ENCODE data around the gene MTHFSD. TPM values are rescaled to one million over a fixed set of nuclear protein-coding genes. Genes with fewer than 3 reads are reported as not detected.

MTHFSD gene
- total RNA-seq, 1 experiment from 2014 or later: 18.8 TPM

DNA sequence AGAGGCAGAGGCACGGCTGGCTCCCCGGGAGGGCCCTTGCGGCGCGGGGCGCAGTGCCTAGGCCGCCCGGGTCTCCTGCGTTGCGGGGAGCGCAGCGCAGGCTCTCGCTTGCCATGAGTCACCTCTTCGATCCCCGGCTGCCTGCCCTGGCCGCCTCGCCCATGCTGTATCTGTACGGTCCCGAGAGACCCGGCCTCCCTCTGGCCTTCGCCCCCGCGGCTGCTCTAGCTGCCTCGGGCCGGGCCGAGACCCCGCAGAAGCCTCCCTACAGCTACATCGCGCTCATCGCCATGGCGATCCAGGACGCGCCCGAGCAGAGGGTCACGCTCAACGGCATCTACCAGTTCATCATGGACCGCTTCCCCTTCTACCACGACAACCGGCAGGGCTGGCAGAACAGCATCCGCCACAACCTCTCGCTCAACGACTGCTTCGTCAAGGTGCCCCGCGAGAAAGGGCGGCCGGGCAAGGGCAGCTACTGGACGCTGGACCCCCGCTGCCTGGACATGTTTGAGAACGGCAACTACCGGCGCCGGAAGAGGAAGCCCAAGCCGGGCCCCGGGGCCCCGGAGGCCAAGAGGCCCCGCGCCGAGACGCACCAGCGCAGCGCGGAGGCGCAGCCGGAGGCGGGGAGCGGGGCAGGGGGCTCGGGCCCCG lies 23.7 kb upstream of the MTHFSD start:
- no peaks in the 10 kb centered on the region for H3K36me3 ChIP-seq (ENCODE audit: insufficient read depth, low read length)
- no peaks in the 10 kb centered on the region for H3K4me1 ChIP-seq (ENCODE audit: low read length)
- no peak overlapping the region for H3K4me3 ChIP-seq (ENCODE audit: low read length)
- H3K79me2 ChIP-seq (ENCODE audit: low read length): no peaks in the 10 kb centered on the region
- no peaks in the 10 kb centered on the region for H4K20me1 ChIP-seq (ENCODE audit: insufficient read depth, low read depth, low read length)
- no peaks in the 10 kb centered on the region for H3K9me2 ChIP-seq (replicated peaks; ENCODE audit: insufficient read depth, low read length)
- H3K9me3 ChIP-seq (ENCODE audit: low read length): no peaks in the 10 kb centered on the region
- no peak overlapping the region for H3K9ac ChIP-seq (ENCODE audit: low read length)
- no peak overlapping the region for H2AFZ ChIP-seq (ENCODE audit: low read length)
- no peak overlapping the region for H3K27ac ChIP-seq (ENCODE audit: low read length)
- no peak for DNase-seq
- no peaks in the 10 kb centered on the region for H3K27me3 ChIP-seq (ENCODE audit: low read length)
- no peak overlapping the region for H3K4me2 ChIP-seq (ENCODE audit: low read depth, low read length, poor library complexity, severe bottlenecking)

DNA sequence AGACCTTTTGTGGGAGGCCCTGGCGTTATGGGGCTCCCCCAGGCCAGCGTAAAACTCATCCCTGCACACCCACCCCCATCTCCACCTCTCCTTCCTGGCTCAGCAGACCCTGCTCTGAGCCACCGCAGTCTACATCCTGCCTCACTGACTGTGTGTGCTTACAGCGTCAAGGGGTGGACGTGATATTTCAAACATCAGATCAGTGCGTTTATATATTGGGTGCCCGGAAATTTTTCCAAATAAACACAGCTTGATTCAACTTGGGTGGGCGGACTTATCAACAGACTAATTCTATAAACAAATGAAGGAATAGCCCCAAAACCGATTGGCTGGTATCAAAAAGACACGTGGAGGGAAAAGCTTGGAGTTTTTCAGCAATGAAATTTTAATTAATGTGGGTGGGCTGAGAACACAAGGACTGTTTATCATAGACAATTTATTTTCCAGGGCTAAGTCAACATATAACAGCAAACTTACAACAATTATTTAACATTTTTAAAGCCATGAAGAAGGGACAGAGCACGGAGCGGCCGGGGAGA lies 23.1 kb upstream of the MTHFSD start, which contains the start of gene FOXL1:
Gene FOXL1, plus strand, starts transcription at position 489 of the 539 bp plus-strand sequence. CDS start 175 bp downstream, outside the sequence.
- H3K4me1 ChIP-seq (ENCODE audit: low read length): no peaks in the 10 kb centered on the region
- DNase-seq: no peak
- no peaks in the 10 kb centered on the region for H3K27me3 ChIP-seq (ENCODE audit: low read length)
- no peak within 1 kb of the TSS for H3K4me3 ChIP-seq (ENCODE audit: low read length)
- H3K4me2 ChIP-seq (ENCODE audit: low read depth, low read length, poor library complexity, severe bottlenecking): no peak within 1 kb of the TSS
- H3K9ac ChIP-seq (ENCODE audit: low read length): no peak within 1 kb of the TSS
- no peaks in the 10 kb centered on the region for H3K9me2 ChIP-seq (replicated peaks; ENCODE audit: insufficient read depth, low read length)
- no peaks in the 10 kb centered on the region for H3K36me3 ChIP-seq (ENCODE audit: insufficient read depth, low read length)
- H2AFZ ChIP-seq (ENCODE audit: low read length): no peak within 1 kb of the TSS
- no peak within 1 kb of the TSS for H3K27ac ChIP-seq (ENCODE audit: low read length)
- H3K9me3 ChIP-seq (ENCODE audit: low read length): no peaks in the 10 kb centered on the region
- no peaks in the 10 kb centered on the region for H3K79me2 ChIP-seq (ENCODE audit: low read length)
- no peaks in the 10 kb centered on the region for H4K20me1 ChIP-seq (ENCODE audit: insufficient read depth, low read depth, low read length)

DNA sequence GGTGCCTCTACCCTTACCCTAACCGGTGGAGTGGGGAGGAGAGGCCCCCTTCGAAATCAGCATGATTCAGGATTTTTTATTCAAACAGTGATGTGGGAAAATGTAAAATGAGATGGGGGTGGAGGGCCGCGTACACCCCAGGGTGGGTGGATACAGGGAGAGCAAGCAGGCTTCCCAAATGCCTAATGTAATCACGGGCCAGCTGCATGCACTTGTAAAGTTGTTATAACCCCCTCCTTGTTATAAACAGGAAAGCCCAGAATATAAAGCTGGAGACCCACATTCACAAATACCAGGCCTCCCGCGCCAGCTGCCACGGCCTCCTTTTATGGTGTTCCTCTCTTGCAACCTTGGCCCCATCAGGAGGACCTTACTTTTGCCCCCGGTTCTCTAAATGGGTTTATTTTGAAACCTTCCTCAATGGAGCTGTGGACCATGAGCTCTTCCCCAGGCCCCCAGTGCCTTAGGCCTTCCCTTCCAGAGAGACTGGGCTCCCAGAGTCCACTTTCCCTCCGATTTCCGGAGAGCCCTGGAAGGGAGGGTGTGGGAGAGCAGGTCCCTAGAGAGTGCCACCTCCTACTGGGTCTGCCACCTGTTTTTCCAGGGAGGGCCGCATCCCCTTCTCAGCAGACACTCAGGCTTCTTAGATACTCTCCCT lies 22.4 kb upstream of the MTHFSD start:
- Histone ChIP-seq H3K27ac (ENCODE audit: low read length) (no peak overlapping the region), H3K9me3 (ENCODE audit: low read length) (no peaks in the 10 kb centered on the region), H3K4me3 (ENCODE audit: low read length) (no peak overlapping the region), H3K4me1 (ENCODE audit: low read length) (no peaks in the 10 kb centered on the region), H3K36me3 (ENCODE audit: insufficient read depth, low read length) (no peaks in the 10 kb centered on the region), H4K20me1 (ENCODE audit: insufficient read depth, low read depth, low read length) (no peaks in the 10 kb centered on the region), H3K4me2 (ENCODE audit: low read depth, low read length, poor library complexity, severe bottlenecking) (no peak overlapping the region), H3K79me2 (ENCODE audit: low read length) (no peaks in the 10 kb centered on the region), H3K27me3 (ENCODE audit: low read length) (no peaks in the 10 kb centered on the region), H2AFZ (ENCODE audit: low read length) (no peak overlapping the region), H3K9me2 (replicated peaks; ENCODE audit: insufficient read depth, low read length) (no peaks in the 10 kb centered on the region), H3K9ac (ENCODE audit: low read length) (no peak overlapping the region)
- no peak for DNase-seq

DNA sequence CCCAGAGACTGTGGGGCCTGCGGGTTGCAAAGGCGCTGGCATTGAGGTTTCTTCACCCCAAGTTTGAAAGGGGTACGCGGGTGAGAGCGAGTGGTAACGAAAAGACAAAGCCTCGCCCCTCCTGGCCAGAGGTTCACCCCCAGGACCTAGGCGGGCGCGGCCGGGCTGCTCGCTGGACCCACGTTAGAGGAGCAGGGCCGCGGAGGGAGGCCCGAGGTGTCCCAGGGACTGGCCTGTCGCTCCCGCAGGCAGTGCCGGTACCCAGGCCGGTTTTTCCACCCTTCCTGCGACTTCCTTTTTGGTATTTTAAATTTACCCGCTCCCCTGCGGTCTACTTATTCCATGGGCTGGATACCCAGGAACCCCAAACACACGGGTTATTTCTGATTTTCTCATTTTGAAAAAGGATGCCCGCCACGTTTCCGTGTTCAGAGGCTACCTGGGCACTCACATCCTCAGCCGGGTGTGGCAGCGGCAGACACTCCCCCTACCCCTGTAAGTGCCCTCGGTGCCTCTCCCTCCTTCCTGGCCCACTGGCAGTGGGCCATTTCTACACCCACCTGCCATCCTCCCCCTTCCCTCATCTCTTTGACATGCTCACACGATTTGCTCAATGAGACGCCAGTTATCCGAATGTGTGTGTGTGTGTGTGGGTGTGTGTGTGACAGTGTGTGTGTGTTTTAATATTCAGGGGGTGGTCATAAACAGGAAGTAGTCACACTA lies 21.7 kb upstream of the MTHFSD start:
- Histone ChIP-seq H3K9ac (ENCODE audit: low read length) (no peak overlapping the region), H3K27me3 (ENCODE audit: low read length) (no peaks in the 10 kb centered on the region)

DNA sequence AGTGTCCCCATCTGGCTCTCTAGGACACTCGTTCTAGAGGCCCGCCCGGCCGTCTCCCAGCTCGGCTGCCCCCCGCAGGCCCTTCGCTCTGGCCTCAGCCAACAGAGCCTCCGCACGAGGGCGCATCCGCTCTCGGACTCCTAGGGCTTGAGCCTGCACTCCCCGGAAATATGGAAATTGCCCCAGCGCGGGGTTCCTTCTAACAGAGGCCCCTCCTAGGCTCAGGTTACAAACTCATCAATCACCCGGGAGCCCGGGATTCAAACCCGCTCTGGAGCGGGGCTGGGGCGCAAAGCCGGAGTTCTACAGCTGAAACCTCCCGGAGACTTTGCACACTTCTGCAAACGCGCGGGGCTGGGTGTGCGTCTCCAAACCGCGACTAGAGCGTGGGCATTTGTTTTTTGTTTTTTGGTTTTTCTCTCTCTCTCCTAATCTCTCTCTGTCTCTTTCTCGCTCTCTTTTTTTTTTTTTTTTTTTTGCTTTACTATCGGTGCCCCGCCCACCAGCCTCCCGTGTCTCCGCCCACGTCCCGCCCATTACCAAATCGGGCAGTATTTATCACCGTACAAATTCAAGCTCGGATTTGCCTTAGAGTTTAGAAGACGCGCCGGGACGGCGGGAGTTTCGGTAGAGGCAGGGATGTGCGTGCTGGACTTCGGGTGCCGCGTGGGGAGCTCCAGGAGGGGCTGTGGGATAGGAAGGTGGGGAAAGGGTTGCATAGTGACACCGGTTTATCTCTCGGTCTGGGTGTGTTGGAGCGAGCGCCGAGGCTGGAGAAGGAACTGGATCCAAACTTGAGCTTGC lies 20.9 kb upstream of the MTHFSD start:
- H2AFZ ChIP-seq (ENCODE audit: low read length): no peak overlapping the region
- H3K4me2 ChIP-seq (ENCODE audit: low read depth, low read length, poor library complexity, severe bottlenecking): no peak overlapping the region
- no peak overlapping the region for H3K4me3 ChIP-seq (ENCODE audit: low read length)
- H3K9me3 ChIP-seq (ENCODE audit: low read length): no peaks in the 10 kb centered on the region
- no peaks in the 10 kb centered on the region for H3K4me1 ChIP-seq (ENCODE audit: low read length)
- no peaks in the 10 kb centered on the region for H3K9me2 ChIP-seq (replicated peaks; ENCODE audit: insufficient read depth, low read length)
- H3K9ac ChIP-seq (ENCODE audit: low read length): no peak overlapping the region
- H3K79me2 ChIP-seq (ENCODE audit: low read length): no peaks in the 10 kb centered on the region
- DNase-seq: no peak
- no peak overlapping the region for H3K27ac ChIP-seq (ENCODE audit: low read length)
- H4K20me1 ChIP-seq (ENCODE audit: insufficient read depth, low read depth, low read length): no peaks in the 10 kb centered on the region
- no peaks in the 10 kb centered on the region for H3K36me3 ChIP-seq (ENCODE audit: insufficient read depth, low read length)
- H3K27me3 ChIP-seq (ENCODE audit: low read length): no peaks in the 10 kb centered on the region

More for the DNA sequence above, 21.7 kb upstream of the MTHFSD start:
- Histone ChIP-seq H2AFZ (ENCODE audit: low read length) (no peak overlapping the region), H3K9me2 (replicated peaks; ENCODE audit: insufficient read depth, low read length) (no peaks in the 10 kb centered on the region), H3K79me2 (ENCODE audit: low read length) (no peaks in the 10 kb centered on the region), H4K20me1 (ENCODE audit: insufficient read depth, low read depth, low read length) (no peaks in the 10 kb centered on the region), H3K36me3 (ENCODE audit: insufficient read depth, low read length) (no peaks in the 10 kb centered on the region), H3K4me2 (ENCODE audit: low read depth, low read length, poor library complexity, severe bottlenecking) (no peak overlapping the region), H3K4me1 (ENCODE audit: low read length) (no peaks in the 10 kb centered on the region), H3K9me3 (ENCODE audit: low read length) (no peaks in the 10 kb centered on the region), H3K27ac (ENCODE audit: low read length) (no peak overlapping the region), H3K4me3 (ENCODE audit: low read length) (no peak overlapping the region)
- no peak for DNase-seq

DNA sequence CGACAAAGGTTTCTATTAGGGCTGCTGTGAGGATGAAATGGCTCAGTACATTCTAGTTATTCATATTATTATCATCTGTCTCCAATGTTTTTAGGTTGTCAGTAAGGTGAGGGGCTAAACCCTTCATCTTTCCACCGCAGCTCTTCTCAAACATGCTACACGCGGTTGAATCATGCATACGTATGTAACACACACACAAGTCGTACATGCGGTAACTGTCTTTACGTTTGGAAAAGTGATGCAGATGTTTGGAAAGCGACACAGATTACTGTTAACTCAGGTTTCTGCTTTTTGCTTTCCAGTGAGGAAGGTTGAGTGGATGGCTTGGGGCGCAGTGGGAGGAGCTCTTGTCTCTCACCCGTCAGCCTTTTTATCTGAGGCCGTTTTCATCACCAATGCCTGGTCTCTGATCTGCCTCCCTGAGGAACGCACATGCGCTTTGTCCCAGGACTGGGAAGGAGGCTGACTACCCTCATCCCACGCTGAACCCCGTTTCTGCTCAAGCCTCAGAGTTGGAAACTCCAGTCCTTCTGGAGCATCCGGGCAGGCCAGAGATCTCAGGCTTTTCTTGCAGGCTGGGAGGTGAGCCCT lies 20.2 kb upstream of the MTHFSD start:
- no peaks in the 10 kb centered on the region for H3K9me3 ChIP-seq (ENCODE audit: low read length)
- no peak overlapping the region for H3K4me2 ChIP-seq (ENCODE audit: low read depth, low read length, poor library complexity, severe bottlenecking)
- no peak for DNase-seq
- no peaks in the 10 kb centered on the region for H3K36me3 ChIP-seq (ENCODE audit: insufficient read depth, low read length)
- no peak overlapping the region for H3K9ac ChIP-seq (ENCODE audit: low read length)
- H3K4me1 ChIP-seq (ENCODE audit: low read length): no peaks in the 10 kb centered on the region
- H4K20me1 ChIP-seq (ENCODE audit: insufficient read depth, low read depth, low read length): no peaks in the 10 kb centered on the region
- no peak overlapping the region for H3K27ac ChIP-seq (ENCODE audit: low read length)
- no peaks in the 10 kb centered on the region for H3K79me2 ChIP-seq (ENCODE audit: low read length)
- no peaks in the 10 kb centered on the region for H3K9me2 ChIP-seq (replicated peaks; ENCODE audit: insufficient read depth, low read length)
- H3K4me3 ChIP-seq (ENCODE audit: low read length): no peak overlapping the region
- H2AFZ ChIP-seq (ENCODE audit: low read length): no peak overlapping the region
- H3K27me3 ChIP-seq (ENCODE audit: low read length): no peaks in the 10 kb centered on the region

DNA sequence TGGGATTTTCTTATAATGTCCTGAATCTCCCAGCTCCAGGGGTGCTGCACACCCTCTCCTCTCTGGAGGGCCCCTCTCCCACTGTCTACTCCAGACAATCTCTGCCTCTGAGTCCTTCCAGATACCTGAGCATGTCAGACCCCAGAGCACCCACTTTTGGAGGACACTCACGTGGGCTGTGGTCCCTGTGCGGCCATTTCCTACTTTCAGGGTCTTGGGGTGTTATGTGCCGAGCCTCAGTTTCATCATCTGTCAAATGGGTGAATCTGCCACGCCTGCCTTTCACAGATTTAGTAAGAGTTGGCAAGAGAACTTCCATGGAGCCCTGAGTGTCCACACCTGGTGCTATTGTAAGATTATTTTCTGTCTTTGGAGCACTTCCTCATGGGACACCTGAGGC lies 19.6 kb upstream of the MTHFSD start:
- H3K27me3 ChIP-seq (ENCODE audit: low read length): no peaks in the 10 kb centered on the region
- no peak overlapping the region for H2AFZ ChIP-seq (ENCODE audit: low read length)
- H3K4me1 ChIP-seq (ENCODE audit: low read length): no peaks in the 10 kb centered on the region
- H3K36me3 ChIP-seq (ENCODE audit: insufficient read depth, low read length): no peaks in the 10 kb centered on the region
- no peak overlapping the region for H3K27ac ChIP-seq (ENCODE audit: low read length)
- no peaks in the 10 kb centered on the region for H3K9me3 ChIP-seq (ENCODE audit: low read length)
- no peak overlapping the region for H3K4me3 ChIP-seq (ENCODE audit: low read length)
- no peaks in the 10 kb centered on the region for H4K20me1 ChIP-seq (ENCODE audit: insufficient read depth, low read depth, low read length)
- DNase-seq: no peak
- no peak overlapping the region for H3K9ac ChIP-seq (ENCODE audit: low read length)
- no peak overlapping the region for H3K4me2 ChIP-seq (ENCODE audit: low read depth, low read length, poor library complexity, severe bottlenecking)
- H3K9me2 ChIP-seq (replicated peaks; ENCODE audit: insufficient read depth, low read length): no peaks in the 10 kb centered on the region
- no peaks in the 10 kb centered on the region for H3K79me2 ChIP-seq (ENCODE audit: low read length)

Measured in Karpas-422 (cell line).